Nephron (organoid): ENCODE measurements around the gene PLA2G6.

Experiments
- H3K27ac Mint-ChIP-seq, 3 experiments: 2 replicates each; pipeline ENCODE4 v1.8.0; 2020; ENCODE audit warnings: mixed read lengths in 3 of 3, mild to moderate bottlenecking in 2 of 3, moderate library complexity in 1 of 3
- H3K27me3 Mint-ChIP-seq: 2 replicates; pipeline ENCODE4 v1.8.0; 2021; ENCODE audit warnings: low read depth, mild to moderate bottlenecking, moderate library complexity, mixed read lengths
- H3K36me3 Mint-ChIP-seq: 2 replicates; pipeline ENCODE4 v1.8.0; 2020; ENCODE audit warnings: low read depth, mixed read lengths
- H3K4me1 Mint-ChIP-seq: 2 replicates; pipeline ENCODE4 v1.8.0; 2020; ENCODE audit warnings: mixed read lengths
- H3K4me3 Mint-ChIP-seq, 3 experiments: 2 replicates each; pipeline ENCODE4 v1.8.0; 2020; ENCODE audit warnings: mild to moderate bottlenecking in 3 of 3, mixed read lengths in 3 of 3, moderate library complexity in 2 of 3
- H3K9me3 Mint-ChIP-seq: 2 replicates; pipeline ENCODE4 v1.8.0; 2020; ENCODE audit warnings: mixed read lengths
- TF ChIP-seq, protein P1 (sequence below), 3 experiments: fragments of 200-600 bp; sonication (generic); IDR thresholded peaks; one replicate each; pipeline ENCODE4 v1.5.0; 2021; ENCODE audit warnings: antibody characterized with exemption in 3 of 3; ENCODE audit not compliant: unreplicated experiment in 3 of 3

Gene PLA2G6

DNA sequence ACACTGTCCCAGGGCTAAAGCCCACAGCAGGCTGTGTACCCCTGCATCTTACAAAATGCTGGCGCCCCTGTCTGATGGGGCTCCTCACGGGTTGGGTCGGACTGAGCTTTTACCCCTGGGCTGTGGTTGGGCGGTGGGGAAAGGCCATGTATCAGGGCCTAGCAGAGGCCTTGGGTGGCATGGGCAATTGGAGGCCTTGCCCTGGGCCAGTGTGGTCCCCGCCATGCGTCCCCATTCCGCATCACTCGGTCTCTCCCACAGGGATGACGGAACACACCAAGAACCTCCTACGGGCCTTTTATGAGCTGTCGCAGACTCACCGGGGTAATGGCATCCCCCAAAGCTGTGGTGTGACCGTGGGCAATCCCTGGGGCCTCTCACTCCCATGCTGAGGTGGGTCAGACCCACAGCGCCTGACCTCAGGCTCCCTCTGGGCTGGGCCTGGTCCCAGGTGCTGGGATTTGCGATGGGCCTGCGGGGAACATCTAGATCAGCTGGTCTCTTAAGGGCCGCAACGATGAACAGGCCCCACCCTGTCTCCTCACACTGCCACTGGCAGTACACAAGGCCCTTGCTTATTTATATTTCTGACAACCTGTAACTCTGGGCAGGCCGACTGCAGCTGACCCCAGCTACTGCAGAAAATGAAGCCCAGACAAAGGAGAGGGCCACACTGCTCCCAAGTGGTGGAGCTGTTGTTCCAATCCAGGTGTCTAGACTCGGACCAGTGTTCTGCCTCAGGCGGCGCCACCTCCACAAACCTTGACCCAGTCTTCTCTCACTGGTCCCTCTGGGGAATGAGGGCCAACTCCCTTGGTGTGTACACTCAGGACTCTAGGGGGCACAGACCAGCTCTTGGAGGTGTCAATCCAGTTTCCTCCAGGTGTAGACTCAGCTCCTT, 110.0 kb downstream of the PLA2G6 start:
- Mint-ChIP-seq H3K27me3 (no peaks in the 10 kb centered on the region), H3K9me3 (no peaks in the 10 kb centered on the region), H3K4me1 (peaks cover 19% of the 10 kb centered on the region), H3K4me3 (no peak overlapping the region), H3K27ac (no peak overlapping the region), H3K36me3 (peaks cover 18% of the 10 kb centered on the region)
- TF ChIP-seq, protein P1, sequence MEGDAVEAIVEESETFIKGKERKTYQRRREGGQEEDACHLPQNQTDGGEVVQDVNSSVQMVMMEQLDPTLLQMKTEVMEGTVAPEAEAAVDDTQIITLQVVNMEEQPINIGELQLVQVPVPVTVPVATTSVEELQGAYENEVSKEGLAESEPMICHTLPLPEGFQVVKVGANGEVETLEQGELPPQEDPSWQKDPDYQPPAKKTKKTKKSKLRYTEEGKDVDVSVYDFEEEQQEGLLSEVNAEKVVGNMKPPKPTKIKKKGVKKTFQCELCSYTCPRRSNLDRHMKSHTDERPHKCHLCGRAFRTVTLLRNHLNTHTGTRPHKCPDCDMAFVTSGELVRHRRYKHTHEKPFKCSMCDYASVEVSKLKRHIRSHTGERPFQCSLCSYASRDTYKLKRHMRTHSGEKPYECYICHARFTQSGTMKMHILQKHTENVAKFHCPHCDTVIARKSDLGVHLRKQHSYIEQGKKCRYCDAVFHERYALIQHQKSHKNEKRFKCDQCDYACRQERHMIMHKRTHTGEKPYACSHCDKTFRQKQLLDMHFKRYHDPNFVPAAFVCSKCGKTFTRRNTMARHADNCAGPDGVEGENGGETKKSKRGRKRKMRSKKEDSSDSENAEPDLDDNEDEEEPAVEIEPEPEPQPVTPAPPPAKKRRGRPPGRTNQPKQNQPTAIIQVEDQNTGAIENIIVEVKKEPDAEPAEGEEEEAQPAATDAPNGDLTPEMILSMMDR (IDR thresholded peaks at IDR 0.05; ENCODE audit: unreplicated experiment in 3 of 3): no peak

DNA sequence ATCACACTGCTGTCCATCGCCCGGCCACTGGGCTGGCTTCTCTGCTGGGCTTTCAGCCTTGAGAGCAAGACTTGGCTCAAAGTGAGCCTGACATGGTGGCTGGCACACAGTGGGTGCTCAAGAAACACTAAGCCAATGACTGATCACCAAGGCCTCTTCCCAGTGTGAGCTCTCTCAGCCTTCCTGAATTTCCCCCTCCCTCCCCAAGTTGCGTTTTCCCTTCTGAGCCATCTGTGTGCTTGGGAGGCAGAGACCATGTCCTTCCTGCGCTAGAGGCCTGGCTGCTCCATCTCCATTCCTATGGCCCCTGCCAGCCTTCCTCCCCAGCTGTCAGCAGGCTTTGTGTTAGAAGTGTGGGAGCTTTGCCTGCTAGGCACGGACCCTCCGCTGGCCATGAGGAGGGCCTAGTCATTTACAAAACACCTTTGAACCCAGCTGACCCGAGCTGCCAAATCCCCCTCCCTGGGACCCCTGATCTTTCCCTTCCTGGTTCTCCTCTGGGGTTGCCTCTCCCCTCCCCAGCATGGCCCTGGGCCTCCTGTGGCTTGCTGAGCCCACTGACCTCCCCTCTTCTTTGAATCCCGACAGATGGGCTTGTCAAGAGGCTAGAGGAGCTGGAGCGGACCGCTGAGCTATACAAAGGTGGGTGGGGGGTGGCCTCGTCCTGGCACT, 111.2 kb downstream of the PLA2G6 start:
- H3K36me3 Mint-ChIP-seq: peaks cover 24% of the 10 kb centered on the region
- peaks cover 23% of the 10 kb centered on the region for H3K4me1 Mint-ChIP-seq
- no peaks in the 10 kb centered on the region for H3K27me3 Mint-ChIP-seq
- H3K27ac Mint-ChIP-seq: peak overlapping the region; percentile 65 to 81 (median 81)
- TF ChIP-seq, protein P1 (IDR thresholded peaks at IDR 0.05; ENCODE audit: unreplicated experiment in 3 of 3): no peak
- H3K9me3 Mint-ChIP-seq: no peaks in the 10 kb centered on the region
- H3K4me3 Mint-ChIP-seq: peak overlapping the region in 2 of 3 experiments; percentile 12 to 77

DNA sequence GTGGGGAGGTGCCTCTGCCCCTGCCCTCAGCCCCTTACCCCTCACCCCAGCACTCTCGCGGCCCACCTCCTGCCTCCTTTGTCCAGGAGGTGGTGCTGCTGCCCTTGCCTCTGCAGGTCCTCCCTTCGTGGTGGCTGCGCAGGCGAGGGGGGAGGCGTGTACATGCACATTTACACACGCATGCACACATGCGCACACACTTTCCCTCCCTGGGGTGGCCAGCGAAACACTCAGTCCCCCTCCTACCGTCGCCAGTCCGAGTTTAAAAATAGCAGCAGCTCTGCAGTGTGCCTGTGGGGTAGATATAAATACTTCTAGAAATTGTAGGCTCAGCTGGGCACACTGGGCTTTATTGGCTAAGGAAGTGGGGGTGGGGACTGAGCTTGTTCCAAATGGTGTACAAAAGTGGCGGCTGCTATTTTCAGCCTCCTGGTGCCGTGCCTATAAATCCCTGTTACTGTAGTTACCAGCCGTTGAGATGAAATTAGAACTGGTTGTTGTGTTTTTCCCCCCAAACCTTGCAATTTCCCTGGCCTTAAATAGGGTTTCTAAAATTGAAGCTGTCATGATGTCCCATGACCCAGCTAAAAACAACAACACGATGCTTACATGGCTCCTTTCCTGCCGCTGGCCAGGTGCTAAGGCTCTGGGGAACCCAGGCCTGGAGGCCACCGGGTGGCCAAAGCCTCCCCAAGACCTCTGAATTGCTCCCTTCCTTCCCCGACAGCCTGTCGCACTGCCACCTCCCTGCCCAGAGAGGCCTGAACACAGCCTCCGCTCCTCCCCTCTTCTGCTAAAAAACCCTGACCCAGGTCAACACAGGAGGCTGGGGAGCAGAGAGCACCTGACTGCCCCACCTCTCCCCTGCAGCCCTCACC, 112.0 kb downstream of the PLA2G6 start:
- H3K9me3 Mint-ChIP-seq: no peaks in the 10 kb centered on the region
- peak overlapping the region; percentile 65 to 81 (median 81) for H3K27ac Mint-ChIP-seq
- H3K4me3 Mint-ChIP-seq: peak overlapping the region; percentile 12 to 77 (median 25)
- peaks cover 30% of the 10 kb centered on the region for H3K36me3 Mint-ChIP-seq
- H3K27me3 Mint-ChIP-seq: no peaks in the 10 kb centered on the region
- TF ChIP-seq, protein P1 (IDR thresholded peaks at IDR 0.05; ENCODE audit: unreplicated experiment in 3 of 3): peak; percentile 38 to 52 (median 45)
- peaks cover 23% of the 10 kb centered on the region for H3K4me1 Mint-ChIP-seq

DNA sequence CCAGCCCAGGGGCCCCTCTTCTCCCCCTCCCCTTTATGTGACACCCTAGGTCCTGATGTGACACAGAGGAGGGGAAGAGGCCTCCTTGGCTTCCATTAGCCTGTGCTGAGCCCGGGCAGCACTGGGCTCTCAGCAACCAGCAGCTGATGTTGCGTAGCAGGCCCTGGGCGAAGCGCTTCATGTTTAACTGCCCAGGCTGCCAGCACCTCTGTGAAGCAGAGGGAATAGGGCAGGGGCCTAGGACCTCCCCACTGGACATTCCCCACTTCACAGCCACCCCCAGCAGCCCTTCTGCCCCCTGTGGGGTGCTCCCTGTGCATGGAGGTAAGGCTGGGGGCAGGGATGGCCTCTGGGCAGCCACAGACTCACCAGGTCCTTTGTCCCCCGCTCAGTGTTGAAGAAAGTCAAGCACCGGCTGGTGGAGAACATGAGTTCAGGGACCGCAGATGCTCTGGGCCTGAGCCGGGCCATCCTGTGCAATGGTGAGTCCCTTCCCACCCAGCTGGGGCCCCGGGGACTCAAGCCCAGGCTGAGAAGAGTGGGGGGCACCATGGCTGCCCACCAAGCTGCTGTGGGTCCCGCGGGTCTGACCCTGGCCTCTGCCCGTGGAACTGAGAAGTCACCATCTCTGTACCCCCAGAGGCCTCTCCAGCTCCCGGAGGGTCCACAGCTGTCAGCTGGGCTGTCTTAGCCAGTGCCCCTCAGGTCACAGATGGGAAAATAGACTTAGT, 112.8 kb downstream of the PLA2G6 start:
- Mint-ChIP-seq H3K27ac (no peak overlapping the region), H3K9me3 (no peaks in the 10 kb centered on the region), H3K4me1 (peaks cover 23% of the 10 kb centered on the region), H3K36me3 (peaks cover 27% of the 10 kb centered on the region), H3K4me3 (peak overlapping the region in 1 of 3 experiments; percentile 77), H3K27me3 (no peaks in the 10 kb centered on the region)
- TF ChIP-seq, protein P1 (IDR thresholded peaks at IDR 0.05; ENCODE audit: unreplicated experiment in 3 of 3): no peak

DNA sequence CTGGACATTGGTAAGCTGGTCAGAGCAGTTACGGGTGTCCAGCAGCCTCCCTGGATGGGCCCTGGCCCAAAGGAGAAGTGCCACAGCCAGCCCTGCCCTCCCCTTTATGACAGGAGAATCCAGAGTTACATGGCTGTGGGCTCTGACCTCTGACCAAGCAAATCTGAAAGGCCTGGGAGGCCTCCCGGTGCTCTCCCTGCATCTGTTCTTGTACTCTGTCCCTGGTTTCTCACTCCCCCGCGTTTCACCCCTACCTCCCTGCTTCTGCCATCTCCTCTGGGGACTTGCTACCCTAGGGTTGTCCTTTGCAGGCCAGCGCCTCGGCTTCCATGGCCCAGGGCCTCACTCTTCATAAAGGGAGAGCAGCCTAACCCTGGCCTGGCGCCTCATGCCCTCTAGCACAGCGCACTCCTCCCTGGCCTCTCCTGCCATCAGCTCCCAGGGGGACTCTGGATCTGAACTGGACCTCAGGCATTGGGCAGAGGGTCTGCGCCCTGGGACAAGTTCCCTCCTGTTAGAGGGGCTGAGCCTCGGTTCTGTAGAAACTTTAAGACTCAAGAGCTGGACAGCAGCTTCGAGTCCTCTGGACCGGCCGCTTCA, 113.8 kb downstream of the PLA2G6 start:
- Mint-ChIP-seq H3K27ac (peak overlapping the region in 1 of 3 experiments; percentile 40), H3K36me3 (peaks cover 33% of the 10 kb centered on the region), H3K27me3 (no peaks in the 10 kb centered on the region), H3K4me3 (no peak overlapping the region), H3K9me3 (no peaks in the 10 kb centered on the region), H3K4me1 (peaks cover 23% of the 10 kb centered on the region)
- TF ChIP-seq, protein P1 (IDR thresholded peaks at IDR 0.05; ENCODE audit: unreplicated experiment in 3 of 3): no peak
